Activated CD4-positive, alpha-beta T cell treated with anti-CD3 and anti-CD28 coated beads, Interleukin-2, amount 50 U/mL, for 16 hours (primary cell): ENCODE results near the gene ATN1.
A peak's percentile ranks its signal among the peaks of the same experiment; 100 is the strongest.

ENCODE experiments used
- DNase-seq: peaks from one replicate; pipeline ENCODE4 v3.0.0-alpha.2; 2020

The ATN1 gene

DNA sequence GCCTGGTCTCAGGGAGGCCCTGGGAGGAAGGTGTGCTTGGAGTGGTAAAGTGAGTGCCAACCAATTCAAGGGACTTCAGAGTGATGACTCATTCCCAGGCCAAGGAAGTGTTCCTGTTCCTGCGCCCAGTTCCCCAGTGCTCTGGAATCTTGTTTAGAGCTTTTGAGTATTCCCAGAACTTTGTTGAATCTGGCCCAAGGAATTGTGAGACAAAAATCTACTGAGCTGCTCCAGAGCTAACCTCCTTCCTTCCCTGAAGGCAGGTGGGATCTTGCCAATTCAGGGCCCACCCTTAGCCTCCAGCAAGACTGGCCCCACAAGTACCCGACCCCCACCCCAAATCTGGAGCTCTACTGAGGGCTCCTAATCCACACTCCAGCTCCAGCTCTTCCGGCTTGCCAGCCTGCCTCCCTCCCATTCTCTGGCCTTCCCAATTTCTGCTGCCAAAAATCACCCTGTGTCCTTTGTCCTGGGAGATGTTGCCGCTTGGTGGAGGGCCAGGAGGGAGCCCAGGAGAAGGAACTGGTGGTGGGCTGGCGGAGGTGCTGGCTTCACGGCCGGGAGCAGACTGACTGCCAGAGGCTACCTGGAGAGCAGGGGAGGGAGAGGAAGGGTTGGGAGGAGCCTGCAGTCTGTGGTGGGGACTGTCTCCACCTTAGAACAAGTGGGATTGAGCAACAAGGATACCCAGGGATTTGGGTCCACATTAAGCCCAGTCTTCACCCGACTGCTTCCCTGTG lies 2.0 kb upstream of the ATN1 start:
- DNase-seq, result no peak

GRCh38 chr12:6928022-6928702 lies 403 bp downstream of the ATN1 start:
- no peak for DNase-seq

DNA sequence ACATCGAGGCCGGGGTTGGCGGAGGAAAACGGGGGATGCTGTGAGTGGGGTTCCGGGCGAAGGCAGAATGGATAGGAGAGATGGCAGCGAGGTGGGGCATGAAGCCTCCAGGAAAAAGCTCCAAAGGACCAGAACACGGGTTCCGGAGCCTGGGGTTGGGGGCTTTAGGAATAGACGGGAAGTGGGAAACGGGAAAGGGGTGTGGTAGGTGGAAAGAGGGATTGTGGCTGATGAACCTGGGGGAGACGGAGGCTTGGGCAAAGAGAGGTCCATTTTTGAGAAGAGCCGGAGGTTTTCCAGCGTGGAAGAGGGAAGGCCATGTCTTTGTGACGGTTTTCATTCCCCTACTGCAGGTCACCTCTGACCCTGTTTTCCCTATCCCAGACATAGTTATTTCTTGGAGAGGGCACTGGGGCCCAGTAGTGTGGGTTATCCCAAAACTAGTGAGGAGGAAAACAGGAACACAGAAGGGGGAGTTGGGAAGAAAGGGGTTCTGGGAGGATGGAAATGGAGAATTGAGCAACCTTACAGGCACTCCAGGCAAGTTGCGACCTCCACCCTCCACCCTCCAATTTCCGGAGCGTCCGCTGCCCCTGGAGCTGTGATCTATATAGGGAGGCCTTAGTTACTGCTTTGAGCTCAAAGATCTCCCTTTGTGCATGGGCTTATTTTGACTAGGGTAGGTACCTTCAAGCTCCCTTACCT lies 1.1 kb downstream of the ATN1 start:
- DNase-seq, result no peak

GRCh38 chr12:6929466-6930452 lies 2.0 kb downstream of the ATN1 start:
- no peak for DNase-seq

DNA sequence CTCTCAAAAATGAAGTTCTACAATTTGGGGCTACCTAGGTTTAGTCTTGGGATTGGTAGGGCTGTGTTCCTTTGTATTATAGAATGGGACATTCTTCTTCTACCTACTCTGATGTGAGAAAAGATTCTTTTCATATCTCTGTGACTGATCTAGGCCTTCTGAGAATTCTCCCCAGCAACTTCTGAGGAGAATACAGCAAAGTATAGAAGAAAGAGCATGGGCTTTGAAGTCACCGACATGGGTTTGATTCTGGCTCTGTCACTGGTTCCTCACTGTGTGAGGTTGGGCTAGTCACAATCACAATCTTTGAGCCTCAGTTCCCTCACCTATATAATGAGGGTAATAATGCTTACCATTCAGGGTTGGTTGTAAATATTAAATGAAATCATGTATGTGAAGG lies 5.0 kb downstream of the ATN1 start:
- no peak for DNase-seq

DNA sequence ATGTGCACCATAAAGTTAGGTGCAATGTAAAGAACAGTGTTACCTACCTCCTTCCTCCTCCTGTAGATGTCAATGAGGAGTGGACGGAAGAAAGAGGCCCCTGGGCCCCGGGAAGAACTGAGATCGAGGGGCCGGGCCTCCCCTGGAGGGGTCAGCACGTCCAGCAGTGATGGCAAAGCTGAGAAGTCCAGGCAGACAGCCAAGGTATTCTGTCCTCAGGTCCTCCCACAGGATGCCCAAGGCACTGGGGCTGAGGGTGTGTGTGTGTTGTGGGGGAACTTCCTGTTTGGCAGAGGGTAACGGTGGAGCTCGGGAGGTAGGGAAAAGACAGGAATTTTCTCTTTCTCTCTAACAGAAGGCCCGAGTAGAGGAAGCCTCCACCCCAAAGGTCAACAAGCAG lies 6.4 kb downstream of the ATN1 start:
- no peak for DNase-seq

DNA sequence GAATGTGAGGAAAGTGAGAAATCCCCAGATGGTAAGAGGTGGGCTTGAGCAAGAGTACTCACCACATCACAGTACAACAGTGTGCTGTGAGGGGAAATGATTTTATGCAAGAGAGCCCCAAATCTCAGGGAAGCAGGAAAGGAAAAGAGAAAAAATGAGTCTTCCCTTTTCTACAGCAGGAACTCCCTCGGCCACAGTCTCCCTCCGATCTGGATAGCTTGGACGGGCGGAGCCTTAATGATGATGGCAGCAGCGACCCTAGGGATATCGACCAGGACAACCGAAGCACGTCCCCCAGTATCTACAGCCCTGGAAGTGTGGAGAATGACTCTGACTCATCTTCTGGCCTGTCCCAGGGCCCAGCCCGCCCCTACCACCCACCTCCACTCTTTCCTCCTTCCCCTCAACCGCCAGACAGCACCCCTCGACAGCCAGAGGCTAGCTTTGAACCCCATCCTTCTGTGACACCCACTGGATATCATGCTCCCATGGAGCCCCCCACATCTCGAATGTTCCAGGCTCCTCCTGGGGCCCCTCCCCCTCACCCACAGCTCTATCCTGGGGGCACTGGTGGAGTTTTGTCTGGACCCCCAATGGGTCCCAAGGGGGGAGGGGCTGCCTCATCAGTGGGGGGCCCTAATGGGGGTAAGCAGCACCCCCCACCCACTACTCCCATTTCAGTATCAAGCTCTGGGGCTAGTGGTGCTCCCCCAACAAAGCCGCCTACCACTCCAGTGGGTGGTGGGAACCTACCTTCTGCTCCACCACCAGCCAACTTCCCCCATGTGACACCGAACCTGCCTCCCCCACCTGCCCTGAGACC lies 7.8 kb downstream of the ATN1 start:
- no peak for DNase-seq

- no peak for DNase-seq
Measured at GRCh38 chr12:6936194-6936635, 8.5 kb downstream of the ATN1 start.

DNA sequence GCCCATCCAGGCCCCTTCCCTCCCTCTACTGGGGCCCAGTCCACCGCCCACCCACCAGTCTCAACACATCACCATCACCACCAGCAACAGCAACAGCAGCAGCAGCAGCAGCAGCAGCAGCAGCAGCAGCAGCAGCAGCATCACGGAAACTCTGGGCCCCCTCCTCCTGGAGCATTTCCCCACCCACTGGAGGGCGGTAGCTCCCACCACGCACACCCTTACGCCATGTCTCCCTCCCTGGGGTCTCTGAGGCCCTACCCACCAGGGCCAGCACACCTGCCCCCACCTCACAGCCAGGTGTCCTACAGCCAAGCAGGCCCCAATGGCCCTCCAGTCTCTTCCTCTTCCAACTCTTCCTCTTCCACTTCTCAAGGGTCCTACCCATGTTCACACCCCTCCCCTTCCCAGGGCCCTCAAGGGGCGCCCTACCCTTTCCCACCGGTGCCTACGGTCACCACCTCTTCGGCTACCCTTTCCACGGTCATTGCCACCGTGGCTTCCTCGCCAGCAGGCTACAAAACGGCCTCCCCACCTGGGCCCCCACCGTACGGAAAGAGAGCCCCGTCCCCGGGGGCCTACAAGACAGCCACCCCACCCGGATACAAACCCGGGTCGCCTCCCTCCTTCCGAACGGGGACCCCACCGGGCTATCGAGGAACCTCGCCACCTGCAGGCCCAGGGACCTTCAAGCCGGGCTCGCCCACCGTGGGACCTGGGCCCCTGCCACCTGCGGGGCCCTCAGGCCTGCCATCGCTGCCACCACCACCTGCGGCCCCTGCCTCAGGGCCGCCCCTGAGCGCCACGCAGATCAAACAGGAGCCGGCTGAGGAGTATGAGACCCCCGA lies 9.1 kb downstream of the ATN1 start:
- DNase-seq, result peak; percentile 62

DNA sequence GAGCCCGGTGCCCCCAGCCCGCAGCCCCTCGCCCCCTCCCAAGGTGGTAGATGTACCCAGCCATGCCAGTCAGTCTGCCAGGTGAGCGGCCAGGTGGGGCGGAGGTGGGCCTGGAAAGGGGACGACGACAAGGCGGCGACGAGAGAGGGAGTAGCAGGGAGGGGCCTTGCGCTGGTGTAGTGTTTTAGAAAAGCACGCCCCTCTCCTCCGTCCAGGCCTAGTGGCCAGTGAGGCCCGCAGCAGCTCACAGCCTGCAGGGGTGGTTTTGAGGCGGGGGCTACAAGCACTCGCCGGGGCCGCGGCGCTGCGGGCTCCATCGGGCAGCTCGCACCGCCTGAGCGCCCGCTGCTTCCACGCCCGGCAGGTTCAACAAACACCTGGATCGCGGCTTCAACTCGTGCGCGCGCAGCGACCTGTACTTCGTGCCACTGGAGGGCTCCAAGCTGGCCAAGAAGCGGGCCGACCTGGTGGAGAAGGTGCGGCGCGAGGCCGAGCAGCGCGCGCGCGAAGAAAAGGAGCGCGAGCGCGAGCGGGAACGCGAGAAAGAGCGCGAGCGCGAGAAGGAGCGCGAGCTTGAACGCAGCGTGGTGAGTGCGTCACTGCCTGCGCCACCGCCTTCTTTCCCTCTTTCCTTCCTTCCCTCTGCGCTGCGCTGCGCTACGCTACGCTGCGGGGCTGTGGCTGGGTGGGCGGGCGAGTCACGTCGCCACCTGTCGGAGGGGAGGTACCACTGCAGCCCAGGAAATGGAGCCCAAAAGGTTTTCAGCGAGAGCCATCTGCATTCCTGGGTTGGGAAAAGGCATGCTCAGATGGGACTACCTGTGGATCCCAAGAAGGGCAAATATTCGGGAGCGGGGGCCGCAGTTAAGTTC lies 10.0 kb downstream of the ATN1 start:
- DNase-seq, result peak; percentile 96

GRCh38 chr12:6938353-6939190 lies 10.8 kb downstream of the ATN1 start:
- DNase-seq, result no peak

- DNase-seq, result no peak
Measured at GRCh38 chr12:6939191-6939540, 11.4 kb downstream of the ATN1 start.

- DNase-seq, result no peak
Measured at GRCh38 chr12:6941267-6941666, 13.5 kb downstream of the ATN1 start.

DNA sequence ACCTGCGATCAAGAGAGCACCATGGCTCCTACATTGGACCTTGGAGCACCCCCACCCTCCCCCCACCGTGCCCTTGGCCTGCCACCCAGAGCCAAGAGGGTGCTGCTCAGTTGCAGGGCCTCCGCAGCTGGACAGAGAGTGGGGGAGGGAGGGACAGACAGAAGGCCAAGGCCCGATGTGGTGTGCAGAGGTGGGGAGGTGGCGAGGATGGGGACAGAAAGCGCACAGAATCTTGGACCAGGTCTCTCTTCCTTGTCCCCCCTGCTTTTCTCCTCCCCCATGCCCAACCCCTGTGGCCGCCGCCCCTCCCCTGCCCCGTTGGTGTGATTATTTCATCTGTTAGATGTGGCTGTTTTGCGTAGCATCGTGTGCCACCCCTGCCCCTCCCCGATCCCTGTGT lies 14.0 kb downstream of the ATN1 start:
- DNase-seq, result no peak

DNA sequence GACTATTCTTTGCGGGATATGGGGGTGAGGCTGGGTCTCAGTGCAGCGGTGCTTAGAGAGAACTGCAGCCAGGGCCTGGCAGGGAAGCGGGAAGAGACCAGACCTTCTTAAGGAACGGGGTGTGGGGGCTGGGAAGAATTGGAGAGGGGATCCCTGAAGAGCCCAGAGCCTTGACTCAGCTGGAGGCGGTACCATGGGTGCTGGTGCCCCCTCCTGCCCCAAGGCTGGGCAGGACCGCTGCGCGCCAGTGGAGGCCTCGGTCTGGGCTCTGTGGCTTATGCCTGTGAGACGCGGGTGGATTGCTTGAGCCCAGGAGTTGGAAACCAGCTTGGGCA lies 14.5 kb downstream of the ATN1 start:
- DNase-seq, result no peak

DNA sequence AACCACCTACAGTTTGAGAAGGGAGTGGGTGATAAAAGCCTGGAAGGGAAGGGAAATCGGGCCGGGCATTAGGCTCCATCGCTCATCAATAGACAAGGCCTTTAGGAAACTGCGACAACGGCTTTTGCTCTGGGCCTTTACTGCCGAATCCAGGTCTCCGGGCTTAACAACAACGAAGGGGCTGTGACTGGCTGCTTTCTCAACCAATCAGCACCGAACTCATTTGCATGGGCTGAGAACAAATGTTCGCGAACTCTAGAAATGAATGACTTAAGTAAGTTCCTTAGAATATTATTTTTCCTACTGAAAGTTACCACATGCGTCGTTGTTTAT lies 15.6 kb downstream of the ATN1 start:
- DNase-seq, result peak; percentile 86

DNA sequence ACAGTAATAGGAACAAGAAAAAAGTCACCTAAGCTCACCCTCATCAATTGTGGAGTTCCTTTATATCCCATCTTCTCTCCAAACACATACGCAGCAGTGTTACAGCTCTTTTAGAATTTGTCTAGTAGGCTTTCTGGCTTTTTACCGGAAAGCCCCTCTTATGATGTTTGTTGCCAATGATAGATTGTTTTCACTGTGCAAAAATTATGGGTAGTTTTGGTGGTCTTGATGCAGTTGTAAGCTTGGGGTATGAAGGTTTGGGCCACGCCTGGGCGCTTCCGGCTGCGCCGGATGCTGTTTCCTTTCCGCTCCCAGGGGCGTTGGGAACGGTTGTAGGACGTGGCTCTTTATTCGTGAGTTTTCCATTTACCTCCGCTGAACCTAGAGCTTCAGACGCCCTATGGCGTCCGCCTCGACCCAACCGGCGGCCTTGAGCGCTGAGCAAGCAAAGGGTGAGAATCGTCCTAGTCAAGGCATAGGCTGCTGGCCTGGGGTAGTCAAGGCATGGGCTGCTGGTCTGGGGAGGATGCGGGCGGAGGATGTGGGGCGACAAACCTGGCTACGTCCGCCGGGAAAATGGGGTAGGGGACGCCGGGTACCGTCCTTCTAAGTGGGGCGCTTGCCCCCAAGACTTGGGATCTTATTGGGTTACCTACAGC lies 16.1 kb downstream of the ATN1 start, which contains the start of the genes C12orf57 and RNU7-1:
Gene C12orf57, plus strand, starts transcription at position 301 of the 659 bp plus-strand sequence. Its CDS starts 100 bp downstream, at position 401.
Gene RNU7-1, plus strand, starts transcription at position 95 of the 659 bp plus-strand sequence.
- peak; percentile 96 for DNase-seq
